BJ (cell line): Measurements from ENCODE around the gene C14orf119. TPM values are rescaled to one million over a fixed set of nuclear protein-coding genes. Genes with fewer than 3 reads are reported as not detected.
A peak's percentile ranks its signal among the peaks of the same experiment; 100 is the strongest.

ENCODE experiments used
- CTCF ChIA-PET: fragments of 350-600 bp; formaldehyde crosslinking; extraction: SDS; loops from one replicate; lab custom pipeline; 2021; ENCODE audit warnings: antibody characterized with exemption, inconsistent platforms; lab: Yijun Ruan, JAX
- POLR2A ChIA-PET: fragments of 300-600 bp; sonication (Branson Sonifier 250); formaldehyde crosslinking; extraction: SDS; loops from one replicate; lab custom pipeline; 2021; ENCODE audit warnings: antibody characterized with exemption; lab: Charles Lee
- DNase-seq: peaks from one replicate; pipeline ENCODE4 v3.0.0-alpha.2; 2011; ENCODE audit warnings: low read depth
- H3K27me3 ChIP-seq: 2 replicates; pipeline ENCODE4 v1.6.0; 2011; ENCODE audit warnings: low read length; ENCODE audit not compliant: control insufficient read depth, insufficient read depth
- H3K36me3 ChIP-seq: 2 replicates; pipeline ENCODE4 v1.5.1; 2011; ENCODE audit warnings: low read length; ENCODE audit not compliant: control insufficient read depth, insufficient read depth
- H3K4me3 ChIP-seq: 2 replicates; pipeline ENCODE4 v1.5.1; 2011; ENCODE audit warnings: low read depth, mild to moderate bottlenecking, control low read depth, low read length
- polyA plus RNA-seq: library from polyadenylated mRNA; depleted of rRNA; stranded (reverse); fragments of >200 nt; gene quantifications from 2 replicates; pipeline ENCODE4 v1.2.3, GENCODE V29; 2011
- TF ChIP-seq, protein P1 (sequence below): IDR thresholded peaks from 2 replicates; pipeline ENCODE4 v1.5.1; 2011; ENCODE audit warnings: low read depth, mild to moderate bottlenecking, control low read depth, inconsistent platforms, low read length, moderate library complexity; ENCODE audit not compliant: insufficient read depth

C14orf119 gene
- polyA plus RNA-seq, 1 experiment = 104 TPM

DNA sequence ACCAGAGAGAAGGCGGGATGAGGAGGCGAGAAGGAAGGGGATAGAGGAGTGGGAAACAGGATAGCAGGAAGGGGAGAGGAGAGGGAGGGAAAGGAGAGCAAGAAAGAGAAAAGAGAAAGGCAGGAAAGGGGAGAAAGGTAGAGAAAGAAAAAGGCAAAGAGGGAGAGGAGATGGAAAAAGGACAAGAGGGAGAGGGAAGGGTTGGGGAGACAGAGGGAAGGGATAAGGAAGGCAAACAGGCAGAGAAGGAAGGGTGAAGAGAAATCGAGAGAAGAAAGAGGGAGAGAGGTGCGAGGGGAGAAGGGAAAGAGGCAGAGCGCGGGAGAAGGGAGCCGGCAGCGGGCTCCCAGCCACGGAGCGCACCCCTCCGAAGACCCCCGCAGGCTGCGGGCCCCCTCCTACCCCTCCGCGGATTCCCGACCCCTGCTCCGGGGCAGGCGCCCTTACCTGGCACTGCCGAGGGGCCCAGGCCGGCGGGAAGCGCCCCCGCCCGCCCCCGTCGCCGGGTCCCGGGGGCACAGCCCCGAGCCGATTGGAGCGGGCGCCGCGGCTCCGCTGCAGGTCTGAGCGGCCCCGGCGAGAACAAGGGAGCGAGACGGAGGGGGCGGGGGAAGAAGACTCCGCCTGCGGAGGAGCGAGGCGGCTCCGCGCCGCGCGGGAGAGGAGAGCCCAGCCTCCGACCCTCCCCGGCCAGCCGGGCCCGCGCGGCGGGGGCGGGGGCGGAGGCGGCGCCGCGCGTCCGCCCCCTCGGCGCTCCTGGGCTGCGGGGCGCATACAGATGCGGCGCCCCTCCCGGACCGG is 38.1 kb upstream of the C14orf119 start, which contains the start of gene CDH24:
Gene CDH24, minus strand, starts transcription at position 565 of the 801 bp plus-strand sequence. CDS start 1,787 bp downstream, outside the sequence.
- peak within 1 kb of the TSS; percentile 52 for H3K4me3 ChIP-seq
- peaks cover 21% of the 10 kb centered on the region for H3K36me3 ChIP-seq
- POLR2A ChIA-PET = interaction anchor here (0.6 to 0.7 kb wide), 2 partner anchors 91 to 138 kb away, joined by 3 read pairs; partner anchors contain the start of gene RBM23
- CTCF ChIA-PET = interaction anchor here (0.6 to 19.2 kb wide), 49 partner anchors 10 to 500 kb away, joined by 3 to 539 read pairs (median 6); partner anchors contain the start of genes ACIN1, AJUBA, C14orf119 and HAUS4
- DNase-seq = no peak
- TF ChIP-seq, protein P1, sequence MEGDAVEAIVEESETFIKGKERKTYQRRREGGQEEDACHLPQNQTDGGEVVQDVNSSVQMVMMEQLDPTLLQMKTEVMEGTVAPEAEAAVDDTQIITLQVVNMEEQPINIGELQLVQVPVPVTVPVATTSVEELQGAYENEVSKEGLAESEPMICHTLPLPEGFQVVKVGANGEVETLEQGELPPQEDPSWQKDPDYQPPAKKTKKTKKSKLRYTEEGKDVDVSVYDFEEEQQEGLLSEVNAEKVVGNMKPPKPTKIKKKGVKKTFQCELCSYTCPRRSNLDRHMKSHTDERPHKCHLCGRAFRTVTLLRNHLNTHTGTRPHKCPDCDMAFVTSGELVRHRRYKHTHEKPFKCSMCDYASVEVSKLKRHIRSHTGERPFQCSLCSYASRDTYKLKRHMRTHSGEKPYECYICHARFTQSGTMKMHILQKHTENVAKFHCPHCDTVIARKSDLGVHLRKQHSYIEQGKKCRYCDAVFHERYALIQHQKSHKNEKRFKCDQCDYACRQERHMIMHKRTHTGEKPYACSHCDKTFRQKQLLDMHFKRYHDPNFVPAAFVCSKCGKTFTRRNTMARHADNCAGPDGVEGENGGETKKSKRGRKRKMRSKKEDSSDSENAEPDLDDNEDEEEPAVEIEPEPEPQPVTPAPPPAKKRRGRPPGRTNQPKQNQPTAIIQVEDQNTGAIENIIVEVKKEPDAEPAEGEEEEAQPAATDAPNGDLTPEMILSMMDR = no peak
- no peaks in the 10 kb centered on the region for H3K27me3 ChIP-seq

DNA sequence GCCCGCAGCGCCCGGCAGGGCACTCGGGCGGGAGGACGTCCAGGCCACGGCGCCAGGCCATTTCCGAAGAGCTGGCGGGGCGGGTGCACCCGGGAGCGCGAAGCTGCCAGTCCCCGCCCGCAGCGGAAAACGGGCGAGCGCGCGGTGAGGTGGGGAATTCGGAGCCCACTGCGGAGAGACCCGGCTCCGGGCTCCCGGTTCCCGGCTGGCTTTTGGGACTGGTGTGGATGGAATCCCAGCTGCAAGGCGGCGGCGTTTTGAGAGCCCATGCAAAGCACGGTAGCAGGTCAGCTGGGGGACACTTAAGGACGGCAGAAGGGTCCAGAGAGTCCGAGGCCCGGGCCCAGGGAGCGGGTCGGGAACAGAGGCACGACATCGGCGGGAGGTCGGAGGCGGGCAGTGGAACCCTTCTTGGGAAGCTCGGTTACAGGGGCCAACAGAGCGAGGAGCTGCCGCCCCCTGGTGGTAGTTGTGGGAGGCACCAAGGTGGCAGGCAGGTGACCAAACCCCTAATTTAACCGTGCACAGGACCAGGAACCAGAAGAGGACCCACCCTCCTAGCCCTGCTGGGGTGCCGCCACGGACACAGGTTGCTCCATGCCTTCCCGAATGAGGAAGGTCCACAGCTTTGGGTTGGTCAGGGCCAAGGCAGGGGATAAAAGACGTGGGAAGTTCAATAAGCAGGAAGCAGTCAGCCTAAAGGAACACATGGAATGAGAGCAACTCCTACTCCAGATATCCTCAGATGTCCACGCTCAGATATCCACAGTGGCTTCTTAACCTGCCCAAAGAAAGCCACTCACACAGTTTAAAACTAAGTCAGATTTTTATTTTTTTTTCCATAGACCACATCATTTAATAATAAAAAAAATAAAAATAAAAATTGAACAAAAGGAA is 37.3 kb upstream of the C14orf119 start:
- CTCF ChIA-PET = interaction anchor here (0.6 to 19.2 kb wide), 43 partner anchors 9 to 501 kb away, joined by 3 to 539 read pairs (median 5); partner anchors contain the start of genes ACIN1, AJUBA, C14orf119 and PPP1R3E
- POLR2A ChIA-PET = interaction anchor here (0.5 to 0.7 kb wide), 3 partner anchors 75 to 139 kb away, joined by 3 read pairs; partner anchors contain the start of genes AJUBA and RBM23
- no peaks in the 10 kb centered on the region for H3K27me3 ChIP-seq

DNA sequence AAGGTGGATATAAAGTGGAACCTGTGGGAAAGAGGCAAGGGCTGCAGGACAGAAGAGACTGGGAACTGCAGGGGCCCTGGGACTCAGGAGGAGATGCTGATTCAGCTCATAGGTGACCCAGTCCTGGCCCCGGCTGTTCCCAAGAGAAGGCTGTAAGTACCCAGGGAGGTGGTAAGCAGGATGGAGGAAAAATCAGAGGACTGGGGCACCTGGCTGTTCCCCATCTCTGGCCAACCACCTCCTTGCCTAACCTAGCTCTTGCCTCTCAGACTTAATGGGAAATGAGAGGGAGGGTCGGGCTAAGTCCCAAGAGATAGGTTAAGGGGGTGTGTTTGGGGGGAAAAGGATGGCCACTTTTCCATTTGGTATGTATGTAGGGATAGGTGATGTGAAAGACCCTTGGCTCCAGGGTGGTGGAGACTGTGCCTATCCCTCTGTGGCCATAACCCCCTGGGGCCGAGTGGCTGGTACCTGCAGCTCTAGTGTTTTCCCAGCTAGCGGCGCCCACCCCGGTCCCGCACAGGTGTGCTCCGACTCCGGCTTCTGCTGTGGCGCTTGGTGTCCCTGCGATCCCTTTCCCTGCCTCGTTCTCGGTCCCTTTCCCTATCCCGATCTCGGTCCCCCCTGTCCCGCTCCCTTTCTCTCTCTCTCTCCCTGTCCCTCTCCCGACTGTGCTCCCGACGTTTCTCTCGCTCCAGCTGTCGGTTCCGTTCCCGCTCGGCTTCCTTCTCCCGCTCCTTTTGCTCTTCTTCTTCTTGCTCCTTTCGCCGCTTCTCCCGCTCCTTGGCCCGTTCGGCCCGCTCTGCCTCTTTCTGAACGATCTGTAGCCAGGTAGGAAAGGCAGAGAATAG is 36.4 kb upstream of the C14orf119 start:
- DNase-seq = no peak
- CTCF ChIA-PET = interaction anchor here (0.8 to 19.2 kb wide), 35 partner anchors 8 to 180 kb away, joined by 3 to 539 read pairs (median 6); partner anchors contain the start of genes AJUBA, PRMT5, PSMB11 and RBM23
- H3K4me3 ChIP-seq = no peak overlapping the region
- POLR2A ChIA-PET = interaction anchor here (0.5 kb wide), 1 partner anchor 76 kb away, joined by 3 read pairs; the partner anchor contains the start of gene AJUBA
- H3K36me3 ChIP-seq = peaks cover 30% of the 10 kb centered on the region
- no peaks in the 10 kb centered on the region for H3K27me3 ChIP-seq
- TF ChIP-seq, protein P1 = no peak

More for the DNA sequence above, 37.3 kb upstream of the C14orf119 start:
- TF ChIP-seq, protein P1 = peak; percentile 92
- no peak for DNase-seq
- Histone ChIP-seq H3K36me3 (peaks cover 24% of the 10 kb centered on the region), H3K4me3 (peak overlapping the region; percentile 52)

DNA sequence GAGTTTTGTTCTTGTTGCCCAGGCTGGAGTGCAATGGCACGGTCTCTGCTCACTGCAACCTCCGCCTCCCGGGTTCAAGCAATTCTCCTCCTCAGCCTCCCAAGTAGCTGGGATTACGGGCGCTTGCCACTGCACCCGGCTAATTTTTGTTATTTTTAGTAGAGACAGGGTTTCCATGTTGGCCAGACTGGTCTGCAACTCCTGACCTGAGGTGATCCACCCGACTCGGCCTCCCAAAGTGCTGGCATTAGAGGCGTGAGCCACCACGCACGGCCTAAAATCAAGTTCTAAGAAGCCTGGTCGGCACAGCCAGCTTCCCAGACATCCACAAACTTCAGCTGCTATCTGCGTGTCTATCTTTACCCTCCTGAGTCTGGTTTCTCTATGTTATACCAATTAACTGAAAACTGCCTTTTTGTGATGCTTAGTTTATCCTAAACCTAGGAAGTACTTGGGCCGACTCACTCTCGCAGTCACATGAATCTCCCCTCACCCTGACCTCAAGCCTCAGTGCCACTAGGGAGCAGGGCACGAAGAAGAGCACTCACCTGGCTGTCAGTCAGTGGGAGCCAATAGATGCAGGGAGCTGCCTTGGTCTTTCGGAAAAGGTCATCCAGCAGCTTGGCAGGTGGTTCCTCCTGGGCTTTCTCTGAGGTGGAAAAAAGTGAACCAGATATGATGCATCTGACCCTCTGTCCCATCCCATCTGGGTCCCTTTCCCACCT is 34.6 kb upstream of the C14orf119 start:
- Histone ChIP-seq H3K27me3 (no peaks in the 10 kb centered on the region), H3K36me3 (peaks cover 35% of the 10 kb centered on the region), H3K4me3 (no peak overlapping the region)
- TF ChIP-seq, protein P1 = no peak
- no peak for DNase-seq
- ChIA-PET CTCF (interaction anchor here (0.6 to 19.2 kb wide), 7 partner anchors 6 to 130 kb away, joined by 3 to 539 read pairs (median 30); partner anchors contain the start of gene AJUBA), POLR2A (no interaction called here)
